Hepatocyte (in vitro differentiated cells): ENCODE results near the gene MEOX2.

Experiments
- CTCF ChIP-seq: fragments of 200-600 bp; sonication (generic); IDR thresholded peaks from 2 replicates; pipeline ENCODE4 v1.5.1; 2016; ENCODE audit warnings: antibody characterized with exemption, mild to moderate bottlenecking; ENCODE audit not compliant: poor library complexity
- EZH2 ChIP-seq: fragments of 200-600 bp; sonication (generic); IDR thresholded peaks from 2 replicates; pipeline ENCODE4 v1.6.1; 2016; ENCODE audit warnings: antibody characterized with exemption, mild to moderate bottlenecking, borderline replicate concordance
- EZH2phosphoT487 ChIP-seq: fragments of 200-600 bp; sonication (generic); IDR thresholded peaks from one replicate; pipeline ENCODE4 v1.6.1; 2018; ENCODE audit warnings: antibody characterized with exemption, mild to moderate bottlenecking, low read depth, moderate library complexity; ENCODE audit not compliant: unreplicated experiment, severe bottlenecking

GRCh38 chr7:15650787-15651186 lies 35.7 kb downstream of the MEOX2 start:
- TF ChIP-seq EZH2phosphoT487 (no peak), CTCF (no peak), EZH2 (no peak)
